GM18519 (cell line): ENCODE results near the gene WWOX.

ENCODE experiments used
- ATAC-seq: cut with Tn5 transposase; IDR thresholded peaks from one replicate; pipeline ENCODE4 v1.9.1; 2021; ENCODE audit warnings: mild to moderate bottlenecking, moderate library complexity; ENCODE audit not compliant: unreplicated experiment, low FRiP score

The WWOX gene

DNA sequence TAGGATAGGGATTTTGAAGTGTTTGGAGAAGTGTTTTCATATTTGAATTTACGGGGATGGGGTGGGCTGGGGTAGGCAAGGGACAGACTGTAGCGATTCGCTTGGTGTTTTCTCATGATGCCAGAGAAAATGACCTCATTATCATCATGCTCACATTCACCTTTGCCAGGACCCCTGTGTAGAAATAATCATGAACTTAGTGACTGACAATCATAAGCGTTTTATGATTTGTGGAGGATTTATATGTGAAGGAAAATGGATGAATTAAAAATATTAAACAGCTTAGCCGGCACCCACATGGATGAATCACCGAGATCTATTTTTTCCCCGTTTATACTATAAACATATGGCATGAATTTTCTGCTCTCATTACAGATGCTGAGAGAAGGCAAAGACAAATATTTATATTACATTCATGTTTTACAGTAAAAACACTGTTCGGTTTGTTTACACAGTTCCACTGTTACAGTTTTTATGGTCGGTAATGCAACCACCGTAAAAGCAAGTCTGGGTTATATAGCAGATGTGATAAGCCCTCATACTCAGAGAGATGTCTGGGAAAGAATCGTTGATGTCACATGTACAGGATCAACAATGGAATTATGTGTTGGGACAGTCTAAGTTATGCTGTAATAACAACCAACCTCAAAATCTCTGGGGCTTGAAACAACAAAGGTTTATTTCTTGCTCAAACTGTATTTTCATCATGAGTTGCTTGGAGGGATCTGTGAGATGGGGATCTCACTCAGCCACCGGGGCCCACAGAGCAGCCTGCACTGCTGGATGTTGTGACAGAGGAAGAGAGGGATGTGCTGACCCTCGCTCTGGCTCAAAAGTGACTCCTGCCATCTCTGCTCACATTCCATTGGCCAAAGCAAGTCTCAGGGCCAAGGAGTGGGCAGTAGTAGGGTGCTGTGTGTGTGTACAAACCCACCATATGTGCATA is 85.1 kb downstream of the WWOX start:
- no peak for ATAC-seq

DNA sequence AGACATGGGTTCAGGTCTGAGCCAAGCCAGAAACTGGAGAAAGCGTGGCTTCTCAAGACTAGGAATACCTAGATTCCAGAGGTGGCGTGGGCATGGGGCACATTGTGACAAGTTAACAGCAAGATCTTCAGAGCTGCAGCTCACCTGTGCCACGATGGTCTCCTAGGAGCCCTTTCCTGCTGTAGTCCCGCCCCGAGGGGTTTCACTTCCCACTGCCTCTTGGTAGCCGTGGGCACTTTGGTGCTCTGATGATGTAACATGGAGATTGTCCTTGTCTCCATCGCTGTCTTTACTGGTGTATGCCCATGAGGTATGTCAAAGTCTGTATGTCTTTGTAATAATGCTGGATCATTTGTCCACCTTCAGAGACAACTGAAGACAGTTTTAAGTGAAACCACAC is 89.7 kb downstream of the WWOX start:
- ATAC-seq, result no peak

DNA sequence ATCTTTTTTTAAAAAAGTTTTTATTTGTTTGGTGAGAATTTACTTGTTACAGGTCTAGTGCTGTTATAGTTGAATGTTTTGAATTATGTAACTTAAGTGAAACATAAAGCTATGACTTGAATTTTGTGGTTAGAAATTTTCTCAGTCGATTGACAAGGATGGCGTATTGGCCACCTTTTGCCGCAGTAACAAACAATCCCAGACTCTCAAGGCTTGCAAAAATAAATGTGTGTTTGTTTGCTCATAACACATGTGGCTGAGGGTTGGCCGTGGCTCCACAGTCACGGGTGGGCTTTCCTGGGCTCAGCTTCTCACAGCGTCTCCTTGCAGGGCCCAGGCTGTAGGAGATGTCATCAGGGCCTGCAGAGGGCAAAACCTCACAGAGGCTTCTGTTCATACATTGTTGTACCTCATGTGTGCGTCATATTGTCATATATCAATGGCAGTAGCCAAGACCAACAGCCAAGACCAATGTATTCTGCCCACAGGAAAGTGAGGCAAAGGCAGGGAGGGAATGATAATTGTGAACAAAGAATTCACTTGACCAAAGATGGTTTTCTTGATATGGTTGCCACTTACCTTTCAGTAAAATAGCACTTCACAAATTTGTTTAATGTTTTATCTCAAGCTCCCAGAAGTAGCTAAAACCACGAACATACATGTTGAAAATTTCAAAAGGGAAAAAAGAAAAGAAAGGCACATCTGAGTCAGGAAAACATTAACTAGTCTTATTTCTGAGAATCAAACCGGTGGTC is 93.5 kb downstream of the WWOX start:
- no peak for ATAC-seq

- no peak for ATAC-seq
These were observed 95.5 kb downstream of the WWOX start for GRCh38 chr16:78194948-78195347.

DNA sequence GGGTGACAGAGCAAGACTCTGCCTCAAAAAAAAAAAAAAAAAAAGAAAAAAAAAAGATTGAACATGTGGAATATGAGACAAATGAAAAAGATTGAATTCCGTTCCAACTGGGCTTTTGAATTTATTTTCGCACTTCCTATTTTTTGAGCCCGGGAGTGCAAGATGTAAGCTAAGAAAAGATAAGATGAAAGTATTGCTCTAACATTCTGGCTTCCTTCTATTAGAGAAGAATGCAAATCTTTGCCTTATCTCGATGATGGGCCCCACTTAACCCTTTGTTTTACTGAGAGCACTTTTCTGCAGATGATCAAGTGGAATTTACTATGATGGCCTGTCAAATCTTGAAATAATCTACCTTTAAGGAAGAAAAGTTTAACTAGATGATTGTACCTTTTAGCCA is 96.3 kb downstream of the WWOX start:
- no peak for ATAC-seq

DNA sequence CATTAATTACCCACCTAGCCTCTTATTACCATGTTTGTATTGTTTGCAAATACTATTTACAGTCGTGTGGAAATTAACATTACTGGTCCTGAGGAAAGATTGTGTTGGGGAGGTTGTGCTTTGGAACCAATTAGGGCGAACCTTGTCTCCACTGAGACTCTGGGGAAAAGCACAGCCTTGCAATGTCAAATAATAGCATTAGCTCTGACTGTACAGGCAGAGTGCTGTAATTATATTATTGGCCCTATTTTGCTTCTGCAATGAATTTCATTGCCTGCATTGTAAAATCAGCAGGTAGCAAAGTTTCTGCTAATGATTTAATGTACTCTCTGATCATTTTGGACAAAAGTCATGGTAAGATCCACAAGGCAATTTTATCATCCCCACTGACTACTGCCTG is 97.0 kb downstream of the WWOX start:
- ATAC-seq, result no peak

- ATAC-seq, result no peak
These were observed 98.8 kb downstream of the WWOX start for GRCh38 chr16:78198288-78198687.

- ATAC-seq, result no peak
These were observed 100.0 kb downstream of the WWOX start for GRCh38 chr16:78199325-78200022.

DNA sequence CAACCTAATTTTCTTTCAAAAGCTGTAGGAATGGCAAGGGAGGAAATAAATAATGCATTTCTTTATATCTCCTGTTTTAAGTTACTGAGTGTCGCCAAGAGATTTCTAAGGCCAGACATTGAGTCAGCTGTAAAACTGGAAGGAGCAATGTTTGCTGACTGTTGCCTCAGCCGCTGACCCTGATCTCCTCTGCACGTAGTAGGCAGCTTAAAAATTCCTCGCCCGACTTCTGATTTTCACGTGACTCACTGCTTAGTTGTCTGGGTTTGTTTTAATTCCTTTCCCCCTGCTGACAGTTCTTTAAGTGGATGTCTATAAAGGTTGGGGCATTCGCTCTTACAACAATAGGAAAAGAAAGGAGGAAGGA is 100.6 kb downstream of the WWOX start:
- no peak for ATAC-seq

- ATAC-seq, result no peak
These were observed 101.2 kb downstream of the WWOX start for GRCh38 chr16:78200623-78201096.

GRCh38 chr16:78205506-78205905 is 106.1 kb downstream of the WWOX start:
- ATAC-seq, result no peak

GRCh38 chr16:78206623-78207223 is 107.3 kb downstream of the WWOX start:
- no peak for ATAC-seq

GRCh38 chr16:78209951-78210661 is 110.7 kb downstream of the WWOX start:
- ATAC-seq, result no peak

DNA sequence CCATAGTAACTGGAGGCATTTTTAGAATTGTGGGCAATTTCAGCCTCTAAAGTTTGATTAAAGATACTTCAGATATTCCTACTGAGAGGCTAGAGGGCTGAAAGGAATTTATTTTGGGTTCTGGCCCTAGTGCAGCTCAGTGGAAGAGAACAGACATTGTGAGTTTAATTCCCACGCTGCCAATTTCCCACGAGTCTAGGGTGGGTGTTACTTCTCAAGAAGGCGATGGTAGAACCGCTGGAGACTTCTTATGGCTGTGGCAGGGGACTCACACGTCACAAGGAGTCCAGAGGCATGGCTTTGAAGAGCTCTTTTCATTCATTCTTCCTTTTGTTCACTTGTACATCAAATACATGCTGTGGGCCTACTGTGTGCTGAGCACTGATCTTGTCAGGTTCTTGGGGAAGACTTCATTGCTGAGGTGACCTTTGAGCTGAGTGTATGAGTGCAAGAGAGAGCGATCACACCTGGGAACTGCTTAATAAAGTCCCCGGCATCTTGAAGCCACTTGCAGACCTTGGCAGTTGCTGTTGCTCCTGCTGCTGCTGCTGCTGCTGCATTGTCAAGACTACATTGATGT is 111.7 kb downstream of the WWOX start:
- ATAC-seq, result no peak

DNA sequence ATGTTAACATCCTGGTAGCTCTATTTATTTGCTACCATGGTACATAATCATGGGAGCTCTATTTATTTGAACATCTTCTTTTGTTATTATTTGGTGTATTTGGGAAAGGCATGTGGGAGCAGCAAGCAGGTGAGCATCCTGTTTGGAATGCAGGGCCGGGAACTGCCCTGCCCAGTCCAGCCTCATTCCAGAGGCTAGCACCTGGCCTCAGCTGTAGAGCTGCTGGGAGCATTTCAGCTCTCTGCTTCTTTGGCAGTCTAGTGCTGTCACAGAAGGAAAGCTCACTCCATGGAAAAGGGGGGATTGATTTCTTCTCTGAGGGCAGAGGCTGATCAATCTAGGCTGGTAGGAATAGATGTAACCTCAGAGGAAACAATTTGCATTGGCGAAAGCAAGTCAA is 112.5 kb downstream of the WWOX start:
- no peak for ATAC-seq

DNA sequence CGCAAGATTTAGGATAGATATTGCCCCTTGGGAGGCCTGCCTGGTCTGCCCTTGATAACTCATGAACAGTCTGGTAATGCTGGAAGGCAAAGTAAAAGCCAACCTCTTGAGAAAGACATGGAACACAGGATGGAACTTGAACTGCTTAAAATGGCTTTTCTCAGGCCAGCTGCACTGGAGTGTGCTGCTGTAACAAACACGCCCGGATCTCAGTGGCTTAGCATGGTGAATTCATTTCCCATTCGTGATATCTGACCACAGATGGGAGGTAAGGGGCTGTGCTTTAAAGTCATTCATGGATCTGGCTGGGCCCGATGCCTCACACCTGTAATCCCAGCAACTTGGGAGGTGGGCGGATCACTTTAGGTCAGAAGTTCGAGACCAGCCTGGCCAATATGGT is 113.2 kb downstream of the WWOX start:
- no peak for ATAC-seq

GRCh38 chr16:78213751-78214150 is 114.3 kb downstream of the WWOX start:
- no peak for ATAC-seq

DNA sequence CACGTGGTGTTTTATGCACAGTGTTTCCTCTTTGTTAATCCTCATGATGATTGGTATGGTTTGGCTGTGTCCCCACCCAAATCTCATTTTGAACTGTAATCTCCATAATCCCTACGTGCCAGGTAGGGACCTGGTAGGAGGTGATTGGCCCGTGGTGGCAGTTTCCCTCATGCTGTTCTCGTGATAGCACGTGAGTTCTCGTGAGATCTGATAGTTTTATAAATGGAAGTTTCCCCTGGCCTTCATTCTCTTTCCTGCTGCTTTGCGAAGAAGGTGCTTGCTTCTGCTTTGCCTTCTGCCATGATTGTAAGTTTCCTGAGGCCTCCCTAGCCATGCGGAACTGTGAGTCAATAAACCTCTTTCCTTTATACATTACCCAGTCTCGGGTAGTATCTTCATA is 115.8 kb downstream of the WWOX start:
- no peak for ATAC-seq

- ATAC-seq, result no peak
These were observed 116.8 kb downstream of the WWOX start for GRCh38 chr16:78216166-78216745.
